Pons (tissue), 1 donor: ENCODE measurements around the gene MET.

Source experiments
- DNase-seq: peaks from one replicate; pipeline ENCODE4 v3.0.0-alpha.2; 2016; ENCODE audit warnings: low spot score

The MET gene

DNA sequence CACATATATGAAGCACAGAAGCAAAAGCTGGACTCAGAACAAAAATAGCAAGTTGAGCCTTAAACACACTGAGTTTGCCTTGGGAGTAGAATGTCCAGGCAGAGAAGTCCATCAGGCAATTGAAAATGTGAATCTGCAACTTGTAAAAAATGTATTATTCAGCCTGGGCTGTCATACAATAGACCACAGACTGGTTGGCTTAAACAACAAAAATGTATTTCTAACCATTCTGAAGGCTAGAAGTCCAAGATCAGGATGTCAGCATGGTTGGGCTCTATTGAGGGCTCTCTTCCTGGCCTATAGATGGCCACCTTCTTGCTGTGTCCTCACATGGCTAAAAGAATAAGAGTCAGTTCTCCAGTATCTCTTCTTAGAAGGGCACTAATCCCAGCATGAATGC lies 113.8 kb downstream of the MET start:
- no peak for DNase-seq

DNA sequence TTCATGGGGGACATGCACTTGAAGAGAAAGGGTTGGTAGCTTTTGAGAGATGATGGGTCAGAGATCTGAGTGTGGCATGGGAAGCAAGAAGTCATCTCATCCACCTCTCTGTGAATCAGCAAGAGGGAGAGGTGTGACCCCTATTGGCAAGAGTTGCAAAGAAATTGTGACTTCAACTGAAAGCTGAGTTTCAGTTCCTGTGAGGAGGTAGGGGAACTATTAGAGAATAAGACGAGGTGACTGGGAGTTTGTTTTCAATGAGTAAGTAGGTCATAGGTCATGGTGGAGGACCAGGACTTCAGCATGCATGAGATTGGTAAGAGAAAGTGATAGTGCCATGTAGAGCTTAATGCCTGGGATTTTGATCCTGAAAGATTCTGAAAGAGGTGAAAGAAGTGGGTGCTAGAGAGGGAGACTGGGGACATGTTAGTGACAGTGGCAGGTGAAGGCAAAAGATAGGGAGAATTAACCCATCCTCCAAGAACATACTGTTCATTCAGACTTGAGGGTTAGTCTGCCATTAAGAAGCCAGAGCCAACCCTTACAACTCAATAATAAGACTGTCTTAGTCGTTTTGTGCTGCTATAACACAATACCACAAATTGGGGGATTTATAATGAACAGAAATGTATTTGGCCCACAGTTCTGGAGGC lies 114.9 kb downstream of the MET start:
- DNase-seq = peak; percentile 15

DNA sequence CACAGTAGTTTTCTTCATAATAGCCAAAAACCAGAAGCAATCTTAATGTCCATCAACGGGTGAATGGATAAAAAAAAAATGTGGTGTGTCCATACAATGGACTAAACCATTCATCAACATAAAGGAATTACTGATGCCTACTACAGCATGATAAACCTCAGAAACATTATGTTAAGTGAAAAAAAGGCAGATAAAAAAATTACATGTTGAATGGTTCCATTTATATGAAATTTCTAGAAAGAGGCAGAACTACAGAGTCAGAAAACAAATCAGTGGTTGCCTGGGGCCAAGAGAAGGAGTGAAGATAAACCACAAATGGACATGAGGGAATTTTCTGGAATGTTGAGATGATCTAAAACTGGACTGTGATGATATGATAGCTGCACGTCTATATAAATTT lies 115.9 kb downstream of the MET start:
- no peak for DNase-seq

DNA sequence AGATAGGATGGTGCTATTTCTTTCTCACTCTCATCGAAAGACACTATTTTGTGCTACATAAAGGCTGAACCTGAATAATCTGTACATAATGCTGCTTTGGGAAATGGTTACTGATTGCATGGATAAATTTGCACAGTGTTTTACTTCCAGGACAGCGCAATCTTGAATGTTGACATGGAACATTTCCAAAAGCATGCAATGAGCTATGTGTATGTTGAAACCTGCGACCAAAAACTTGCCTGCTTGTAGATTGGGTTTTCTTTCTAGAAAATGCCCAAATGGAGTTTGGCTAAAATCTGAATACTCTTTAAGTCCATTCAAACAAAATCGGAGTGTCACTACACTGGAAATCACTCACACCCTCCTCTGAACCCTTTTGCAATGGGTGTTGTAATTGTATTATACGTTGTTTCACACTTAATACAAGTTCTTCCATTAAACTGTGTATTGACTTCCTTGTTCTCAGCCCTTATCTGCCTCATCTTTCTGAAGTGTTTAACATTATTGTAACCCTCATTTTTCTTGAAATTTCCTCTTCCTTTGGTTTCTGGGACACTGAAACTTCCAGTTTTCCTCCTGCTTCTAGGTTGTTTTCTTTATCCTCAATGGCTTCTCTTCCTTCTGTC lies 116.7 kb downstream of the MET start:
- DNase-seq = no peak

DNA sequence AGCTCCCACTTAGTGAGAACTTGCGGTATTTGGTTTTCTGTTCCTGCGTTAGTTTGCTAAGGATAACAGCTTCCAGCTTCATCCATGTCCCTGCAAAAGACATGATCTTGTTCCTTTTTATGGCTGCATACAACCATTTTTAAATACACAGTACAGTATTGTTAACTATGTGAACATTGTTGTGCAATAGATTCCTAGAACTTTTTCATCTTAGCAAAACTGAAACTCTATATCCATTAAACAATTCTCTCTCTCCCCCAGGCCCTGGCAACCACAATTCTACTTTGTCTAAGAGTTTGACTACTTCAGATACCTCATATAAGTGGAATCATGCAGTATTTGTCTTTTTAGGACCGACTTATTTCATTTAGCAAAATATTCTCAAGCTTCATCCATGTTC lies 118.0 kb downstream of the MET start:
- DNase-seq = no peak

DNA sequence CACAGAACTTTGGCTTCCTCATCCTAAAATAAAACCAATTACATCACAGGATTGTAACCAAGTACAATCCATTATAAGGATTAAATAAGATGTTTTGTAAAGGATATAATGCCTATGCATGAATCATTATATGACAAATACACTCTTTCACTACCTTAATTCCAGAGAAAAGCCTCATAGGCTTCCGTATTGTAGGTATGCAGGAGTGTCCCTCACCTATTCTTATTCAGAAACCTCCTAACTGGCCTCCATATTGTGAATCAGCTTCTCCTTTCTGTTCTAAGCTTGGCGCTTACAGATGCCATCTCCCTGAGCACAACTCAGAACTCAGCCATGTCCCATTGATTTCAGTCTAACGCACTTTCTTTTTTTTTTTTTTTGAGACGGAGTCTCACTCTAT lies 120.8 kb downstream of the MET start:
- no peak for DNase-seq

DNA sequence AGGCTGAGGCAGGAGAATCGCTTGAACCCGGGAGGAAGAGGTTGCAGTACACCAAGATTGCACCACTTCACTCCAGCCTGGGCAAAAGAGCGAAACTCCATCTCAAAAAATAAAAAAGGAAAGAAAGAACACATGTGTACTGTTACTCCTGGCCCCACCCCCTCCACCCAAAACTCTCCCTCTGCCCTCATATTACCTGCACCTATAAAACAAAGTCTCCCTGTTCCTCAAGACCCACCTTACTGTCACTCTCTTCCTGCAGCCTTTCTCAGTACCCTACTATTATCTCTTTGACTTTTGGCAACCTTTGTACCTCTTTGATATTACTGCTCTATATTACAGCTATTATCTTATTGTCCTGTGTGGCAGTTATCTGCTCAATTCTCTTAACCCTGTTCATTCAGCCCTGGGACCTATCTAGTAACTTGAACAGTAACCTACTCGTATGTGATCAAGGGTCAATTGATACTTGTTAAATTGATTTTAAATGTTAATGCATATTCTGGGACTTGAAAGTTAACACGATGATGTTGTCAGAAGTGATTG lies 121.9 kb downstream of the MET start:
- no peak for DNase-seq

DNA sequence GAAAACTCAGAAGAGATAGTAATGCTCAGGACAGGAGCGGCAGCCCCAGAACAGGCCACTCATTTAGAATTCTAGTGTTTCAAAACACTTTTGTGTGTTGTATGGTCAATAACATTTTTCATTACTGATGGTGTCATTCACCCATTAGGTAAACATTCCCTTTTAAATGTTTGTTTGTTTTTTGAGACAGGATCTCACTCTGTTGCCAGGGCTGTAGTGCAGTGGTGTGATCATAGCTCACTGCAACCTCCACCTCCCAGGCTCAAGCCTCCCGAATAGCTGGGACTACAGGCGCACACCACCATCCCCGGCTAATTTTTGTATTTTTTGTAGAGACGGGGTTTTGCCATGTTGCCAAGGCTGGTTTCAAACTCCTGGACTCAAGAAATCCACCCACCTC lies 124.5 kb downstream of the MET start:
- no peak for DNase-seq

DNA sequence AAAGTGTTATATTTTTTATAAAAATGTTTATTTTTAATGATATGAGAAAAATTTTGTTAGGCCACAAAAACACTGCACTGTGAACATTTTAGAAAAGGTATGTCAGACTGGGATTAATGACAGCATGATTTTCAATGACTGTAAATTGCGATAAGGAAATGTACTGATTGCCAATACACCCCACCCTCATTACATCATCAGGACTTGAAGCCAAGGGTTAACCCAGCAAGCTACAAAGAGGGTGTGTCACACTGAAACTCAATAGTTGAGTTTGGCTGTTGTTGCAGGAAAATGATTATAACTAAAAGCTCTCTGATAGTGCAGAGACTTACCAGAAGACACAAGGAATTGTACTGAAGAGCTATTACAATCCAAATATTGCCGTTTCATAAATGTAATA lies 125.6 kb downstream of the MET start:
- no peak for DNase-seq

DNA sequence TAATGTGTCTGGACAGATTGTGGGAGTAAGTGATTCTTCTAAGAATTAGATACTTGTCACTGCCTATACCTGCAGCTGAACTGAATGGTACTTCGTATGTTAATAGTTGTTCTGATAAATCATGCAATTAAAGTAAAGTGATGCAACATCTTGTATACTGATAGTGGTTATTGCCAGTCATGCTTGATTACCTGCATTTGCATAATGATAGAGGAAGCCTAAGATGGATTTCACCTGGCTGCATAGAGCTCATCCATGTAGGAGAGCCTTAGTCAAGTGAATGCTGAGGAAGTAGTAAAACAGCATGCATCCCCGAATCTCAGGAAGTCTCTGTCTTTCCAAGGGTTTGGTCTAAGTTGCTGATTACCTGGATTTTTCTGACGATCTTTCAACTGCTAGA lies 126.2 kb downstream of the MET start:
- DNase-seq = no peak

DNA sequence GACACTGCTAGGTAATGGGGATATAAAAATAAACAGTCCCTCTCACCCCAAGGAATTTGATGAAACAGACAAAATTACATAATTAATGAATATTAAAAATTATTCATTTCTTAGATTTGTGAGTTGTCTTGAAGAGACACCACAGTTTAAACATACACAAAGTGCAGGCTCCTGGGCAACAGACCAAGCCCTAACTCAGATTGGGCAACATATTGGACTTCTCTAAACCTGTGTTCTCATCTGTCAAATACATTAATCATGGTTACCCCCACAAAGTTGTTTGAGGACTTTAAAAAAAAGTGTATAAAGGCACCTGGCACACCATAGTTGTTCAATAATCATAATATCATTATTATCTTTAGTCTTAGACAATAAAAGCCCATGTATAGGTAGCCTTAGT lies 127.9 kb downstream of the MET start:
- DNase-seq = no peak

DNA sequence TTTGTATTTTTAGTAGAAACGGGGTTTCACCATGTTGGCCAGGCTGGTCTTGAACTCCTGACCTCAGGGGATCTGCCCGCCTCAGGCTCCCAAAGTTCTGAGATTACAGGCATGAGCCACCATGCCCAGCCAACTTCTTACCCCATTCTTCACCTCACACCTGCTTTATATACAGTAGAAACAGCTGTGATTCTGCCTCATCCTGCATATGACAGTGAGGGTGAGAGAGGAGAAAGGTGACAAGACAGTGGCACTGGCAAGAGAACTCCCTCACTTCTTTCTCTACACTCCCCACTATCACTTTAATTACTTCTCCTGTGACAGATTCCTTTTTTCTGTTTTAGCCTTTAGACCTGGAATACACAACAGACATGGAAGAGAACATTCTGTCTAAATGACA lies 128.6 kb downstream of the MET start:
- no peak for DNase-seq

DNA sequence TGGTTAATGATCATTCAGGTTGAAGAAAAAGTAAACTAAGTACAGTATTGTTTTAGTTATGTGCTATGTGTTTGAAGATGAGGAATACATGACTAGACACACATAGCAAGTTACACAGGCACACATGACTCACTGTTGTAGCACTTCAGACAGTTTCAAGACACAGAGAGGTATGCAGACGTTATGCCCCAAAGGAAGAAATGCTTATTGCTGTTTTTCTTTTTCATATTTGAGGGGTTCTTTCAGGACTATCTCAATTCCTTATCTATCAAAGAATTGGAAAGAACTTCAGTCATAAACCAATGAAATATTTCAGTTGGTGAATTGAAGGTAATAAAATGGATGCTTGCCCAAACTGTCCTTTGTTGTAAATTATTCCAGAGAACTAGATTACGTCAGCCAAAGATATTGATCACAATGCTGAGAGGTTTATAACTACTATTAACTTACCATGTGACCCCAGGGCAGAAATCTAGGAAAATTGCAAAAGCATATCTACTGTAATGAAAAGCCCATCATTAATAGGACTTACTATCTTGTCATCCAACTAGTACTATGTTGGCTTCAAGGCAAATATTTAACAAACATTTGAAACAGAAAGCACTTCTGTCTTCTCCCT lies 129.2 kb downstream of the MET start:
- no peak for DNase-seq

DNA sequence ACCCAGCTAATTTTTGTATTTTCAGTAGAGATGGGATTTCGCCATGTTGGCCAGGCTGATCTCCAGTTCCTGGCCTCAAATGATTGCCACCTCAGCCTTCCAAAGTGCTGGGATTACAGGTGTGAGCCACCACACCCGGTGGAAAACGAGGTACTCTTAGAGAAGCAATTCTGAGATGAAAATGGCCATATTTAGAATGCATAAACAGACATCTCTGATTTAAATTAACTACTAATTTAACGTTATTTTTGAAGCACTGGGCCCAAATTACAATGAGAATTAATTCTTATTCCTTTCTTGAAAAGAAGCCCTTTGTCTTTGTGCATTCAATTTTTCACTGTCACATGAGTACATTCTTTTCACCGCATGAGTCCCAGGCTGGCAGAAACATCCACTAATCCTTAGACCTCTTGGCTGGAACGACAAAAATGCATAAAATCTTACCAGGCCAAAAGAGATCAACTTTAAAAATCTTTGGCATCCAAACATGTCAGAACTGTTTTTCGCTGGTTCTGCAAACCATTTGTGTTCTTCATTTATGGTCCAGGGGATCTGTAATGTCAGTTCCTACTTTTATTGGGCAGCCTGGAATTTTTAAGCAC lies 130.2 kb downstream of the MET start:
- DNase-seq = no peak

DNA sequence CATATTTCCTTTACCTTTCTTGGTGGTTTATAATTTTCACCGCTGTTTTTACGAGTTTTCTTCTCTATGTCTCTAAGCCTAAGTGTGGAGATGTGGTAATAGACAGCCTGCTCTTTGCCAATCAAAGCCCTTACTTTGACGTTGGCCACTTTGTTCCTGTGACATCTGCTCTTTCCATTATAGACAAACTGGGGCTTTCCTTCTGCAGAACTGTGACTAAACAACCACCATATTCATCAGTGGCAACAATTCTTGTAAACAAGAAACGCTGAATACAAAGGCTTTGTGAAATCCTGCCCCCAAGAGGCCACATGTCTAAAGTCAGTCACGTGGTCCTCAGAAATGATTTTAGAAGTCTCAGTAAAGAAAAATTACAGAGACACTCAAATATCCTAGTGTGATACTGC lies 130.8 kb downstream of the MET start:
- DNase-seq = peak; percentile 70

DNA sequence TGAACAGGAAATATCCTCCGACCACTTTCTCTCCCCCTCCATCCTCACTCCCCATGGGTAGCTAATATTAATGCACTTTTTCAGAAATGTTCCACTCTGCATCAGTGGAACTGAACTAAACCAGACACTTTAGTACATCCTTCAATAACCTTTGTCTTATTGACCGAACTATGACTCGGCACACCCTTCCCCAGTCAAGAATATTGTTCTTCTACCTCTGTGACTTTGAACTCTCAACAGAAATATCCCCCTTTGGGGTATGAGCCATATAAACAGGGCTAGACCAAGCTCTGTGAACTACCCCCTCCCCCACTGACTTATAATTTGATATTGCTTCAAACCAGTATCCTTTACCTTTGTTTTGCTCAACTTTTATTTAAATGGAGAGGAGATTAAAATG lies 132.5 kb downstream of the MET start:
- no peak for DNase-seq

DNA sequence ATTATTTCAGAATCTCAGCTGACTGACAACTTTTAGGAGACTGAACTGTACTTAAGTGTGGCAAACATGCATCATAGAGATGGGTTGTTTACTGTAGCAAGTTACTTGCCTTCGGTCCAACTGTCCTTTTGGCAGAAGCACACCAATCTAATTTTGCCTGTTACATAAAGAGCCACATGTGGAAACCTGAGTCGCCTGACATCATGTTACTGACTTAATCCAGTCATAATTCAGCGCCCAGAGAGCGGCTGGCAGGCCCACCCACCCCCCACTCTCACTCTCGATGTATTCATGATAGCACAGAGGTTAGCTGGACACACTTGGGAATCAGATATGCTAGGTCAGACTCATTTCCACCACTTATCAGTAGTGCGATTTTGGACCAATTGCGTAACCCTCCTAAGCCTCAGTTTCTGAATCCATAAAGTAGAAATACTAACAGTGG lies 133.1 kb downstream of the MET start:
- DNase-seq = no peak

DNA sequence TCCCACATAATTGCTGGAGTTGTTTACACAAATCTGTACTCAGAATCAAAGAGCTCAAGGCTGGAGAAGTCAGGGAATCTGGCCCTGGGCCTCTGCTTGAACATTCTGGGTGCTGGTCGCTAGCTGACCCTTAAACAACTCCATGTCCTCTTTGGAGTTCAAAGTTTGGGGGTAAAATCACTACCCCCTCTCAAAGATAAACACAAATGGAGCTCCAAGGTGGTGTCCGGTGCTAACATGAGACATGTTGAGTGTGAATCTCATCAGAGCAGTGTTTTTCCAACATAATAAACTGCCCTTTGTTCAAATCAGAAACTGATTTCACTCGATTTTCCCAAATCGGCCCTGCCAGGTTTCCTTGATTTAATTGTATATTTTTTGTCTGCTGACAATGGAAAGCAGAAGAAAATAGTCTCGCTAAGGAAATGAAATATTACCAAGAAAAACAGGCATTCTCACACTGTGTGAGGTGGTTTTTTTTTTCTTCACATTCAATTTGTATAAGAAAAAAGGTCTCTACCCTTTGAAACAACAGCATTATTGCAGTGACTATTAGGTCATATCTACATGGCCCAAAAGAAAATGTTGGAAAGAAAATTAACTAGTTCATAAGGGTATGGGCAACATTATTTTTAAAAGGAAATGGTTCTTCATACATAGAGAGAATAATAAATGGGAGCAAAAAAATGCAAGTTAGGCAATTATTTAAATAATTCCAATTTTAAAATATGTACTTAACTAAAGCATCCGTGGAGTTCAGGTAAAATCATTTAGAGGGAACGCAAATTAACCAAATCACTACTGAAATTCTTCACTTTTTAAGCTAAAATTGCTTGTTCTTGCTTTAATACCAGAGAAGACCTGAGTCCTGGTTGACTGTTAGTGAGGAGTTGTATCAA lies 134.3 kb downstream of the MET start:
- no peak for DNase-seq

DNA sequence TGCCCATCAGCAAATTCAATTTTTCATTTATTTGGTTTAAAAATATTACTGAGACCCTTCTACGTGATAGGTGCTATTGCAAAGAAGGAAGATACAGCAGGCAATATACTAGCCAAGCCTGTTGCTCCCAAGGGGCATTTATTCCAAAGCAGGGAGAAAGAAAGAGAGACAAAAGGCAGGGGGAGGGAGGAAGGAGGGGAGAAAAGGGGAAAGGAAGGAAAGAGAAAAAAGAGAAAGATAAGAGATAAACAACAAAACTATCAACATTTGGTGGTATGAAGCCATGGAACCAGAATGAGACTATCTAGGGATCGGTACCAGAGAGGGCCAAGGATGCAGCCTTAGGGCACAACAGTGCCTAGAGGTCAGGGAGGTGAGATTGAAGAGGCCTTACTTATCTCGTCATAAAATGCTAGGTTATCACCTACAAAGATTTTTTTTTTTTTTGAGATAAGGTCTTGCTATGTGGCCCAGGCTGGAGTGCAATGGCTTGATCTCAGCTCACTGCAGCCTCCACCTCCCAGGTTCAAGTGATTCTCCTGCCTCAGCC lies 135.1 kb downstream of the MET start:
- DNase-seq = no peak

DNA sequence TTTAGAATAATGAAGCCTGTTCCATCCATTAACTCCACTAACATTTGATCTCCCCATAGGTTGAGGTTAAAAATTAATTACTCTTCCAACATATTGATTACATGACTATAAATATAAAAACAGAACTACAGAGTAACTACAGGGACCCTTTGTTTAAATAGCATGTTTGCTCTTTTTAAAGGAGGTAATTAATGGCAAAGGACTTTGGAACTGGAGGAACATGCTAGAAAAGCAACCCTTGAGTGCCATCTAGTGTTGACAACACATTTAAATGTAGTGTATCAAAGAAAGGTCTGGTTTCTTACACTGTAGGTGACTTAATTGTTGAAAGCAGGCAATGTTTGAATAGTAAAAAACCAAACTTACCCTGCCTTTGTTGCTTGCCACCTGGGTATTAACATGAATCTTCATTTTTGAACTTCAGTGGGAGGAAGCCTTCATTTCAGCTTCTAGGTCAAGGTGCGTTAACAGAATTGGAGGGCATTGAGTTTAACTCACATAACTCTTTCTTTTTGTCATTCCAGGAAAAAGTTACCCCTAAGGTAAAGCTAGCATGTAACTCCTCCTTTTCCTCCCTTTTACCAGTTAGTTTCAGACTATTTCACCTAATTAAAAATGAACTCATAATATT lies 137.8 kb downstream of the MET start:
- DNase-seq = peak; percentile 81
